Inferior parietal cortex (tissue), 1 donor: Measurements from ENCODE around the gene SLC19A2.
"Not testable (repeated sequence)": the region's sequence is repeated elsewhere in the genome, so short reads cannot be mapped to it uniquely, and the experiment has no call there.

ENCODE experiments used
- DNase-seq: peaks from one replicate; pipeline ENCODE4 v3.0.0-alpha.2; 2016; ENCODE audit errors: extremely low spot score

Gene SLC19A2

GRCh38 chr1:169485431-169486280 is at the start of gene SLC19A2:
Gene SLC19A2 (minus strand): TSS chr1:169485944. CDS start chr1:169485766, 178 bp downstream.
- peak; percentile 98 for DNase-seq

GRCh38 chr1:169534653-169535052 is 48.9 kb upstream of the SLC19A2 start:
- DNase-seq: no peak

- DNase-seq: not testable (repeated sequence)
These were observed 47.9 kb upstream of the SLC19A2 start for GRCh38 chr1:169533528-169534190.

GRCh38 chr1:169530448-169530847 is 44.7 kb upstream of the SLC19A2 start:
- no peak for DNase-seq

GRCh38 chr1:169529068-169529642 is 43.4 kb upstream of the SLC19A2 start:
- DNase-seq: no peak

GRCh38 chr1:169528215-169529067 is 42.7 kb upstream of the SLC19A2 start:
- DNase-seq: no peak

- DNase-seq: no peak
These were observed 41.9 kb upstream of the SLC19A2 start for GRCh38 chr1:169527451-169528214.

- DNase-seq: no peak
These were observed 41.3 kb upstream of the SLC19A2 start for GRCh38 chr1:169527001-169527400.

GRCh38 chr1:169526120-169526832 is 40.5 kb upstream of the SLC19A2 start:
- DNase-seq: no peak

GRCh38 chr1:169525391-169525790 is 39.6 kb upstream of the SLC19A2 start:
- no peak for DNase-seq

GRCh38 chr1:169523904-169524303 is 38.2 kb upstream of the SLC19A2 start:
- DNase-seq: no peak

- DNase-seq: no peak
These were observed 35.5 kb upstream of the SLC19A2 start for GRCh38 chr1:169521226-169521625.

- DNase-seq: no peak
These were observed 31.9 kb upstream of the SLC19A2 start for GRCh38 chr1:169517558-169518186.

- no peak for DNase-seq
These were observed 29.9 kb upstream of the SLC19A2 start for GRCh38 chr1:169515641-169516040.

GRCh38 chr1:169514566-169515270 is 29.0 kb upstream of the SLC19A2 start:
- DNase-seq: no peak

- no peak for DNase-seq
These were observed 27.5 kb upstream of the SLC19A2 start for GRCh38 chr1:169513208-169513607.

GRCh38 chr1:169511316-169512005 is 25.7 kb upstream of the SLC19A2 start:
- DNase-seq: no peak

- DNase-seq: no peak
These were observed 24.3 kb upstream of the SLC19A2 start for GRCh38 chr1:169510060-169510459.

GRCh38 chr1:169509354-169509753 is 23.6 kb upstream of the SLC19A2 start:
- DNase-seq: no peak
